Memory B cell (primary cell): ENCODE results near the gene PUSL1.

Experiments used
- ATAC-seq: fragments of 150-1000 bp; cut with Tn5 transposase; 2 replicates; pipeline ENCODE4 v1.10.0; 2021; ENCODE audit warnings: low read depth, mild to moderate bottlenecking, moderate library complexity
- DNase-seq, 2 donors: peaks; one replicate each; pipeline ENCODE4 v3.0.0; 2022; ENCODE audit warnings: low spot score in 2 of 2
- H3K27ac Mint-ChIP-seq: one replicate; pipeline ENCODE4 v1.8.0; 2022; ENCODE audit warnings: mild to moderate bottlenecking, moderate library complexity, mixed read lengths
- H3K27me3 Mint-ChIP-seq: one replicate; pipeline ENCODE4 v1.8.0; 2022; ENCODE audit warnings: mixed read lengths
- H3K36me3 Mint-ChIP-seq: one replicate; pipeline ENCODE4 v1.8.0; 2022; ENCODE audit warnings: mild to moderate bottlenecking, mixed read lengths
- H3K4me1 Mint-ChIP-seq: one replicate; pipeline ENCODE4 v1.8.0; 2022; ENCODE audit warnings: mixed read lengths
- H3K4me3 Mint-ChIP-seq: one replicate; pipeline ENCODE4 v1.8.0; 2022; ENCODE audit warnings: mild to moderate bottlenecking, moderate library complexity, mixed read lengths
- H3K9me3 Mint-ChIP-seq: one replicate; pipeline ENCODE4 v1.8.0; 2022; ENCODE audit warnings: mixed read lengths

PUSL1 gene

DNA sequence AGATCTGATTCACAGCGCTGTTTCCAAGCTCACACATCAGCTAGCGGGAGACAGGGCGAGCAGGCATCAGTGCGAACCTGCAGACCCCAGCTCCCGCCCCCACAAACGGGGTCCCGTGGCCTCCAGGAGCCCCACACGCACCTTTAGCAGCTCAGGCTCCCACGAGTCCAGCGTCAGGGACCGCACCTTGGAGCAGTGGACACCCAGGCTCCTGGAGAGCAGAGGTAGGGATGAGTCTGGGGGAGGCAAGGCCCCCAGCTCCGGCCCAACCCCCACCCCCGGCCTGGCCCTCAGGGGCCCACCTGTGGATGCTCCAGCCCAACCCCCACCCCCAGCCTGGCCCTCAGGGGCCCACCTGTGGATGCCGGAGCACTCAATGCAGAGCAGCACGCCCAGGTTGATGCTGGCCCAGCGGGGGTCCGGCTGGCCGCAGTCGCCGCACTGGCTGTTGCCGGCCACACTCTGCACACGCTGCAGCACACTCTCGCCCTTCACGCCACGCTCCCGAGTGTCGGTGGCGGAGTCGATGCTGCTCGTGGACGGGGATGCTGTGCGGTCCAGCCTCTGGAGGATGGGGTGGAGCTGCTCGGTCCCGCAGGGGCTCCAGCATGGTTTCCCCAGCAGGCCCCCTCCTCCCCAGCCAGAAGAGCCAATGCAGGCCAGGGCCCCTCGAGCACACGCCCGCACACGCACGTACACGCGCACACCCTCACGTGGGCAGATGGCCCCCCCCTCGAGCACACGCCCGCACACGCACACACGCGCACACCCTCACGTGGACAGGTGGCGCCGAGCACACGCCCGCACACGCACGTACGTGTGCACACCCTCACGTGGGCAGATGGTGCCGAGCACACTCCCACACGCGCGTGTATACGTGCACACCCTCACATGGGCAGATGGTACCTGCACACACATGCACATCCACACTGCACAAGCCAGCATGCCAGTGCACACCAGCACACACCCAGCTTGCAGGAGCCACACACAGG lies 12.0 kb upstream of the PUSL1 start:
- Mint-ChIP-seq H3K9me3 (no peaks in the 10 kb centered on the region), H3K27ac (no peak overlapping the region), H3K4me1 (peaks cover 6% of the 10 kb centered on the region), H3K36me3 (peaks cover 1% of the 10 kb centered on the region), H3K27me3 (no peaks in the 10 kb centered on the region), H3K4me3 (no peak overlapping the region)
- ATAC-seq: no peak
- no peak for DNase-seq

DNA sequence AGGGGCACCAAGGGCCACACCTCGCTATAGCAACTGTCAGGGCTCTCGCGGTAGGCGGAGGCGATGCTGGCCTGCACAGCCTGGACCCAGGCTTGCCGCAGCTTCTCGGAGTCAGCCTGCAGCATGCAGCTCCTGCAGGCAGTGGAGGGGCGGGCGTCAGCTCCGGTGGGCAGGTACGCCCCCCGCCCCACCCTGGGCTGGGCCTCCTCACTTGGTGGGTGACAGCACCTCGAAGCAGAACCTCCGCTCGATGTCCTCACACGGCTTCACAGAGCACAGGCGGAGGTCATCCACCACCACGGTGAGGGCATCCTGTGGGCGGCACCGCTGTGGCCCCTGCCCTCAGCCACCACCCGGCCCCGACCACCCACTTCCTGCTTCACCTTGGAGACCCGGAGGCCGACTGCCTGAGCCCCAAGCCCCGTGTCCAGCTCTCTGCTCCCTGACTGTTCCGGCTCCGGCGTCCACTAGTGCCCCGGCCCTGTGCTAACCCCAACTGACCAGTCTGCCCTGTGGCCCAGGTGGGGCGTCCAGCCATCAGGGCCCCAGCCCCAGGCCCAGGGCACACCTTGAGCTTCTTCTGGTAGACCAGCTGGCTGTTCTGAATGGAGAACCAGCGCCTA lies 10.5 kb upstream of the PUSL1 start:
- H3K4me3 Mint-ChIP-seq: no peak overlapping the region
- H3K27me3 Mint-ChIP-seq: no peaks in the 10 kb centered on the region
- no peak for ATAC-seq
- peaks cover 1% of the 10 kb centered on the region for H3K36me3 Mint-ChIP-seq
- H3K27ac Mint-ChIP-seq: no peak overlapping the region
- no peaks in the 10 kb centered on the region for H3K4me1 Mint-ChIP-seq
- DNase-seq: no peak
- no peaks in the 10 kb centered on the region for H3K9me3 Mint-ChIP-seq

DNA sequence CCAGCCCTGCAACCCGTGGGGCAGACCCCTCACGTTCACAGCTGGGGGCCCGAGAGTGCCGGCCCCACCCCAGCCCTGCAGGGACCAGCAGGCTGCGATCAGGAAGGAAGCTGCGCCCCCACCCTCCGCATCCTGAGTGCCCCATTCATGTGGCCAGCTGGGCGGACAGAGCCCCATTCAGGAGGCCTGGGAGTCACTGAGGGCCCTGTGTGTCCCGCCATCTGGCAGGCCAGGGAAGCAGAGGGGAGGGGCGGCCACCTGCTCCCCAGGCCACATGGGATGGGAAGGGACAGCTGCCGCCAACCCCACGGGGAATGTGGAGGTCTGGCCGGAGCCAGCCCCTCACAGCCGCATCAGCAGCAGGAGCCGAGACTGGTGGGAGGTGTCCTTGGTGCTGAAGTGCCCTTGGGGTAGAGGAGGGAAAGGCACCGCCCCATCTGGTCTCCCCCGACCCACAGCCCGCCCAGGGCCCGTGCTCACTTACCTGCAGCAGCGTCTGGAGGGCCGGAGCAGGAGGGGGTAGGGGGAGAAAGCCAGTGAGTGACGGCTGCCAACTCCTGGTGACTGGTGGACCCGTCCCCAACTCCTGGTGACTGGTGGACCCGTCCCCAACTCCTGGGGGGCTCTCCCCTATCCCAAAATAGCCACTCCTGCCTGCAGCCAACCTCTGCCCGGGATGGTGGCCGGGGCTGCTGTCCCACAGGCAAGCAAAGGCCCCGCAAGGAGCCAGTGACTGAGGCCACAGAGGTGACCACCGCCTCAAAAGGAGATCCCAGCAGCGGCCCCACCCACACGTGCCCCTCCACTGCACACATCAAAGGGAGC lies 9.3 kb upstream of the PUSL1 start:
- Mint-ChIP-seq H3K36me3 (no peaks in the 10 kb centered on the region), H3K4me3 (no peak overlapping the region), H3K4me1 (no peaks in the 10 kb centered on the region), H3K27ac (no peak overlapping the region), H3K9me3 (no peaks in the 10 kb centered on the region), H3K27me3 (no peaks in the 10 kb centered on the region)
- ATAC-seq: no peak
- no peak for DNase-seq

DNA sequence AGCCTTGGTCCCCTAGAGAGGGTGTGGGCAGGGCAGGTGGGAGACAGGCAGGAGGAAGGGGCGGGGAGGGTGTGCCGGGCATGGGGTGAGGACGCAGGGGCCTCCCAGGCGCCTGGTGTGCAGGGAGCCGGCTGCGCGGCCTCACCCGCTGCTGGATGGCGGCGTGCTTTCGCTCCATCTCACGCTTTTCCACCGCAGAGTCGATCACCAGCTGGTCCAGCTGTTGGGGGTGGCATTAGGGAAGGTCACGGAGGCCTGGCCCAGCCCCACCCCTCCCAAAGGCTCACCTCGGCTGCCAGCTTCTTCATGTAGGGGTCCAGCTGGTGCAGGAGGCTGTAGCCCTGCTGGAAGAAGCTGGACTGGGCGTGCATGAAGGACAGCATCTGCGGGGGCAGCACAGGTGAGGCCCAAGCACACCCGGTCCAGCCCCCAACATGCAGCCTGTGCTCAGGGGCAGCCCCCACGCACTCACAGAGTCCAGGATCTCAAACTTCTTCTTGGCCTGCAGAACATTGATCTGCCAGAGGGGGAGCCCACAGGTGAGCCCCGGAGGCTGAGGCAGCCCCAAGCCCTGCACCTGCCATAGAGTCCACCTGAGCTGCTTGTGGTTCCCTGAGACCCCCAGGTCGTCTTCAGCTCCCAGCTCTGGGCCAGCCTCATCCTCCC lies 8.6 kb upstream of the PUSL1 start:
- peaks cover 5% of the 10 kb centered on the region for H3K4me1 Mint-ChIP-seq
- H3K9me3 Mint-ChIP-seq: no peaks in the 10 kb centered on the region
- DNase-seq (no peak), ATAC-seq (peak; percentile 86)
- H3K27me3 Mint-ChIP-seq: no peaks in the 10 kb centered on the region
- no peaks in the 10 kb centered on the region for H3K36me3 Mint-ChIP-seq
- no peak overlapping the region for H3K27ac Mint-ChIP-seq
- H3K4me3 Mint-ChIP-seq: no peak overlapping the region

DNA sequence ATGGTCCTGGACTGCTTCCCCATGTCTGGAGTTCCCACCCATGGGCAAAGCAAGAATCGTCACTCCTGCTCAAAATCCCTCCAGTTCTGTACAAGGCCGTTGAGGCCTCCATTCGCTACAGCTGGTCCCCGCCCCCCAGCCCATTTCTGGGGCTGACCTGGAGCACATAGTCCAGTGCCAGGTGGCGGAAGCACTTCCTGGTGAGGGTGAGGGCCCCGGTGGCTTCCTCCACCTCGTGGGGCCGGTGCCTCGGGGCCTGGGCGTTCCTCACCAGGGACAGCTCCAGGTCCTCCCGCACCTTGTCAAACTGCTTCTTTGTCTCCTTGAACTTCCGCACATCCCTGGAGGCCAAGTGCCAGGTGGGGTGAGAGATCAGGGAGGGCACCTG lies 8.1 kb upstream of the PUSL1 start:
- Mint-ChIP-seq H3K4me1 (peaks cover 5% of the 10 kb centered on the region), H3K36me3 (no peaks in the 10 kb centered on the region), H3K27ac (no peak overlapping the region), H3K27me3 (no peaks in the 10 kb centered on the region), H3K9me3 (no peaks in the 10 kb centered on the region), H3K4me3 (no peak overlapping the region)
- ATAC-seq (no peak), DNase-seq (no peak)

DNA sequence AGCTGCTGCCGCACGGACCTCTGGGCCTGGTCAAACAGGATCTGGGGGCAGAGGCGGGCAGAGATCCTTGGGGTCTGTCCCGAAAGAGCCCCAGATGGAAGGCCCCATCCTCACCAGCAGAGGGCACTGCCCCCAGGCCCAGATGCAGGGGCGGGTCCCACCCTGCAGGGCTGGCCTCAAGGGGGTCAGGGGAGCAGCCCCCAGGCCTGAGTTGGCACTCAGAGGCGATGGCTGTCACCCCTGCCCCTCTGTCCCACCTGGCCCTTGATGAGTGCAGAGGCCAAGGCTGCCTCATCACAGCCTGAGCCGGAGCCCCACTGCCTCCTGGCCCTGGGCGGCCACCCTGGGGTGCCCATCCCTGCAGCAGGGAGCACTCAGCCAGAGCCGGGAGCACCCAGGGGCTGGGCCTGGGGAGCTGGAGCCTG lies 6.4 kb upstream of the PUSL1 start:
- no peak overlapping the region for H3K27ac Mint-ChIP-seq
- H3K4me3 Mint-ChIP-seq: no peak overlapping the region
- peaks cover 19% of the 10 kb centered on the region for H3K4me1 Mint-ChIP-seq
- DNase-seq (no peak), ATAC-seq (no peak)
- H3K27me3 Mint-ChIP-seq: no peaks in the 10 kb centered on the region
- no peaks in the 10 kb centered on the region for H3K9me3 Mint-ChIP-seq
- no peaks in the 10 kb centered on the region for H3K36me3 Mint-ChIP-seq

DNA sequence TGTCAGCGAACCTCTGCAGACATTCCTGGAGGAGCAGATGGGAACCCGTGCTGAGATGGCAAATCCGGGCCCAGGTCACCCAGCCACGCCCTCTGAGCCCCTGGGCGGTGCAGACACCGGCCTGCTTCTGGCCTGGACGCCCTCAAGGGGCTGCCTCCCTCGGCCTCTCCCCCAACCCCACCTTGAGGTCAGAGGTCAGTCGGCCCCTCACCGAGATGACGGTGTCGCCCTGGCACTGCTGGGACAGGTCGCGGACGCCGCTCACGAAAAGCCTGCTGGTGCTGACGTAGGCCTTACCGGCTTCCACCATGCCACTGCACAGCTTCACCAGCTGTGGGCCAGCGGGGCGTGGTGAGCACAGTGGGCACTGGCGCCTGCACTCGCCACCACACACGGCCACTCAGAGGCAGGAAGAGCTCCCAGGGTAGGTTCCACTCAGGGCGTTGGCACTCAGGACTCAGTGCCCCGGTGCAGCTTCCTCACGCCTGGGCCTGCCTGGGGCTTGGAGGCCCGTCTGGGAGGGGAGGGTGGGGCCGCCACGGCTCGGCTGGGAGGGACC lies 5.4 kb upstream of the PUSL1 start:
- no peak for DNase-seq
- Mint-ChIP-seq H3K36me3 (no peaks in the 10 kb centered on the region), H3K27me3 (no peaks in the 10 kb centered on the region), H3K4me1 (peaks cover 21% of the 10 kb centered on the region), H3K9me3 (no peaks in the 10 kb centered on the region), H3K27ac (no peak overlapping the region), H3K4me3 (no peak overlapping the region)
- no peak for ATAC-seq

DNA sequence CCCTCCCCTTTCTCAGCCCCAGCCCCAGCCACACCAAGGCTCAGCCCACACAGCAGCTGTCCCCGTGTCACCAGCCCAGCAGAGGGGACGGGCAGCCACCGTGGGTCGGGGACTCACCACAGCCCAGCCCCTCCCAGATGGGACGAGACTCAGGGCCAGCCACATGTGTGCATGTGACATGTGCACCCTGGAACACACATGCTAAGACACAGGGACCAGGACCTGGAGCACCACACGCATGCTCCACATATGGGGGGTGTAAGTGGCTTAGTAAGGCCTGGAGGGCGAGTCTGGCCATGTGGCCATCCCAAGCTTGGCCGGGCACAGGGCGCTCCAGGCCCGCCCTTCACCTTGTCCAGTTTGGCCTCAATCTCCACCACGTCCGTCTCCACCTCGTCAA lies 4.7 kb upstream of the PUSL1 start:
- Mint-ChIP-seq H3K27me3 (no peaks in the 10 kb centered on the region), H3K36me3 (no peaks in the 10 kb centered on the region), H3K27ac (no peak overlapping the region), H3K4me3 (peak overlapping the region; percentile 3), H3K4me1 (peaks cover 21% of the 10 kb centered on the region), H3K9me3 (no peaks in the 10 kb centered on the region)
- DNase-seq (no peak), ATAC-seq (no peak)

DNA sequence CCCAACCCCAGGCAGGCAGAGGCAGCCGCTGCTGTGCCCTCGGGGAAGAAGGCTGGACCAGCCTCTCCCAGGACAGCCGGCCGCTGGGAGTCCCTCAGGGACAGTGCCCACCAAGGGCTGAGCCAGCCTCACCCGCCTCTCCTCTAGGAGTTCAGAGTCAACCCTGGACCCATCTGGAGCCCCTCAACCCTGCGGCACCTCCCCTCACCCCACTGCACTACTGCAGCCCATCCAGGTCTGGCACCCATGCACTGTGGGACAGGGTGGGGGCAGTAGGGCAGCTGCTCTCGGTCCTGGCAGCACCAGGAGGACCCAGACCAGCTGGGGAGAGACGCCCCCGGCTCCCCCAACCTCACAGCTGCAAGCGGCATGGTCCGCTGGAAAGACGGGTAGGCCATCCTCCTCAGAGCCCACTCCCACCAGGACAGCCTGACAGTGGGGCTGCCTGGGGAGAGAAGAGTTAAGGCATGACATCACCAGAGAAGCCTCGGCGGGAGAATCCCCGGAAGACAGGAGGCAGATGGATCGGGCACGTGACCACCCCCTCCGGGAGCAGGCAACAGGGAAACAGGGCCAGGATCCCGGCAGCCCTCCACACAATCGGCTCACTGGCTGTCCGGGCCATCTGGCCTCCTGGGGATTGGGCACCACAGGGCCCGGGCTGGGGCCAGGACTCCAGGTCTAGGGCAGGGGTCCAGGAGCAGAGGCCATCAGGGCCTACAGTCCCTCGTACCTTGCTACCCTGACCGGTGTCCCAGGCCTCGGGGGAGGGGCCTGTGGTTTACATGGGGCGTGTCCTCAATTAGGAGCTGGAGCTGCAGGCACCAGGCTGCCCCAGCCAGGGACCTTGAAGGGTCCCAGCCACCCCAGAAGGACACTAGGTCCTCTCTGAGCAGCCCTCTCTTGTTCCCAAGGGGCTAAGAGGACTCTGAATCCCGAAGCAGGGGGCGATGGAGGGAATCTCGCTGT lies 3.8 kb upstream of the PUSL1 start:
- peak overlapping the region; percentile 84 for H3K4me3 Mint-ChIP-seq
- ATAC-seq: no peak
- peaks cover 21% of the 10 kb centered on the region for H3K4me1 Mint-ChIP-seq
- H3K9me3 Mint-ChIP-seq: no peaks in the 10 kb centered on the region
- no peak for DNase-seq
- no peaks in the 10 kb centered on the region for H3K36me3 Mint-ChIP-seq
- H3K27me3 Mint-ChIP-seq: no peaks in the 10 kb centered on the region
- no peak overlapping the region for H3K27ac Mint-ChIP-seq

DNA sequence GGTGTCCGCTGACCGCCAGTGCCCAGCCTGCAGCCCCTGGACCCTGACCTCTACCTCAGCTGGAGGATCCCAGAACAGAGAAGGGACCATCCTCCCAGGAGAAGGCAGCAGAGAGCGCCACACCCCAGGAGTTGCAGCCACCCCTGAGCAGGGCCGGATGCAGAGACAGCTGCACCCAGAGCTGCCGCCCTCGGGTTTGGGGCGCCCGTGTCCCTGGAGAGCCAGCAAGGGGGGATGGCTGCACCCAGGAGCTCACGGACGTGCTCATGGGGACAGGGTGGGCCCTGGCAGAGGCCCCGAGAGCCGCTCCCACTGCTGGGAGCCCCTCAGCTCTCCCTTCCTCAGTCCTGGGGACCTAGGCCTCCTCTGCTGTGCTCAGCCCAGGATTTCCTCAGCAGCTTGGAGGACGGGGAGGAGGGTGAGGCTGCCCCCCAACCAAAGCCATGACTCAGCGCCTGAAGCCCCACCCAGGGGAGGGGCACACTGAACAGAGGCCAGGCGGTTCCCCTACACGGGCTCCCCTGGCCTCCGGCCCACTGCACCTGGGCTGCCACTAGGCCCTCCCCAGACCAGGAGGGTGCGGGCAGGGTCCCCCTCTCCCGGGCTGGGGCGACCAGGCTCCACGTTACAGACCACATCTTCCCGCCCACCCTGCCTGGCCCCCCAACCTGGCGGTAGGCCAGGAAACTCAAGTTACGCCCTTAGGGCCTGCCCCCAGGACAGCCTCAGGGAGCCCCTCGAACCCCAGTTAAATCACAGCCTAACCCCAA lies 2.9 kb upstream of the PUSL1 start:
- peak; percentile 73 to 76 for DNase-seq
- Mint-ChIP-seq H3K4me1 (peaks cover 21% of the 10 kb centered on the region), H3K27me3 (no peaks in the 10 kb centered on the region), H3K27ac (peak overlapping the region; percentile 75), H3K36me3 (no peaks in the 10 kb centered on the region), H3K4me3 (peak overlapping the region; percentile 84), H3K9me3 (no peaks in the 10 kb centered on the region)
- peak; percentile 52 for ATAC-seq

DNA sequence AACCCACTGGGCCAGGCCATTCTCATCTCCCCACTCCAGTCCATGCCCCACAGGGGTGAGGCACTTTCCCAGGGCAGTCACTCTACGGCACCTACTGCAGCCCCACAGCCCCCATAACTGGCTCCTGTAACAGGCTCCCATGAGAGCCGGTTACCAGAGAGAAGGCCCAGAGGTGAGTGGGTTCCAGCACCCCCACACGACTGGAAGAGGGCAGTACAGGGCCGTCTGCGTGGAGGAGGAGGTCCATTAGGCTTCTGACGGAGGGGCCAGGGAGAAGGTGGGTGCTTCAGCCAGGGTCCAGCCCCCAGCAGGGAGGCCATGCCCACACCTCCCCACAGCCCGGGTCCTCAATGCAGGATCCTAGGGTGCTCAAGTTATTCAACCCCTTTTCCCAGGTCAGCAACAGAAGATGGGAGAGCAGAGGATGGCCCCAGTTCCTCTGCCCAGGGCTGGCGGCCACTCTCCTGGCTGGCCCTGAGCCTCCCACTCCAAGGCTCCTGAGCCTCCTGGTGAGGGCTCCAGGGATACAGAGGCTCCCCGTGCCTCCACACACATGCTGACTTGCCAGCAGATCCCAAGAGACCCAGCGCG lies 2.2 kb upstream of the PUSL1 start:
- Mint-ChIP-seq H3K4me3 (peak overlapping the region; percentile 84), H3K36me3 (no peaks in the 10 kb centered on the region), H3K27ac (peak overlapping the region; percentile 75), H3K4me1 (peaks cover 21% of the 10 kb centered on the region), H3K9me3 (no peaks in the 10 kb centered on the region), H3K27me3 (no peaks in the 10 kb centered on the region)
- DNase-seq (no peak), ATAC-seq (no peak)
